ENCODE data around the gene MAOB. TPM values are rescaled to one million over a fixed set of nuclear protein-coding genes. Genes with fewer than 3 reads are reported as not detected.

MAOB gene
- total RNA-seq, 2 donors from 2014 or later, result 15.6 to 33.5 TPM

DNA sequence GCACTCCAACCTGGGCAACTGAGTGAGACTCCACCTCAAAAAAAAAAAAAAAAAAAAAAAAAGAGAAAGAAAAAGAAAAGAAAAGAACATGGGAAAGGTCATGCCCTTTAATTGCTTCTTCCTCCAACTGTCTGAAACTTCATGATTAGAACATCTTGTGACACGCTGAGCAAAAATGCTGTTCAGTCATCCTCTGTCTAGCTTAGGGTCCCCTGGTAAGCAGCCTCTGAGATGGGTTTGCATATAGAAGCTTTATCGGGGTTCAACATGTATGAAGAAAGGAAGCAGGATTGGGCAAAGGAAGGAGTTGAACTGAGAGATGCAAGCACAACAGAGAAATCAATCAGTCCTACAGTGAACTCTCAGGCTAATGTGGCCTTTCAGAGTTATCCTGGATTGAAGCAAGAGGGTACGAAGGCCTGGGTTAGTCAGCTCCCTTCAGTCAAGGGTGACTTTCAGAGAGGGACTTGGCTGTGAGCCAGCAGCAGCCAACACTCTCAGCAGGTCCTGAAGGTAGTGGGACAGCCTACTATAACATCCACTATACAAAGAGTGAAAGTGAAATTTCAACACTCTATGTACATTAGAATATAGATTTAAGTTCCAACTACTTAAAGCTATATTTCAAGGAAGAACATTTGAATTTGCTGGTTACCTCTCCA, 11.4 kb downstream of the MAOB start:
- WGBS, result 93% methylated on average over 2 of the region's 3 CpGs
- no peak for DNase-seq (ENCODE audit: low spot score)
- no peak overlapping the region for H3K4me3 ChIP-seq
- H3K27me3 ChIP-seq (replicated peaks; ENCODE audit: insufficient read depth), result no peaks in the 10 kb centered on the region
- no peaks in the 10 kb centered on the region for H3K36me3 ChIP-seq
- H3K4me1 ChIP-seq (replicated peaks), result no peaks in the 10 kb centered on the region
- intact Hi-C loops (cut with DNase I), result no loop called here
- TF ChIP-seq POLR2AphosphoS5 (IDR thresholded peaks at IDR 0.05) (no peak), POLR2A (IDR thresholded peaks at IDR 0.05) (no peak)
- TF ChIP-seq, protein P1, sequence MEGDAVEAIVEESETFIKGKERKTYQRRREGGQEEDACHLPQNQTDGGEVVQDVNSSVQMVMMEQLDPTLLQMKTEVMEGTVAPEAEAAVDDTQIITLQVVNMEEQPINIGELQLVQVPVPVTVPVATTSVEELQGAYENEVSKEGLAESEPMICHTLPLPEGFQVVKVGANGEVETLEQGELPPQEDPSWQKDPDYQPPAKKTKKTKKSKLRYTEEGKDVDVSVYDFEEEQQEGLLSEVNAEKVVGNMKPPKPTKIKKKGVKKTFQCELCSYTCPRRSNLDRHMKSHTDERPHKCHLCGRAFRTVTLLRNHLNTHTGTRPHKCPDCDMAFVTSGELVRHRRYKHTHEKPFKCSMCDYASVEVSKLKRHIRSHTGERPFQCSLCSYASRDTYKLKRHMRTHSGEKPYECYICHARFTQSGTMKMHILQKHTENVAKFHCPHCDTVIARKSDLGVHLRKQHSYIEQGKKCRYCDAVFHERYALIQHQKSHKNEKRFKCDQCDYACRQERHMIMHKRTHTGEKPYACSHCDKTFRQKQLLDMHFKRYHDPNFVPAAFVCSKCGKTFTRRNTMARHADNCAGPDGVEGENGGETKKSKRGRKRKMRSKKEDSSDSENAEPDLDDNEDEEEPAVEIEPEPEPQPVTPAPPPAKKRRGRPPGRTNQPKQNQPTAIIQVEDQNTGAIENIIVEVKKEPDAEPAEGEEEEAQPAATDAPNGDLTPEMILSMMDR (IDR thresholded peaks at IDR 0.05), result no peak
- no peaks in the 10 kb centered on the region for H3K9me3 ChIP-seq
- no peak overlapping the region for H3K27ac ChIP-seq

GRCh38 chrX:43870011-43870410, 12.2 kb downstream of the MAOB start:
- intact Hi-C loops (cut with DNase I), result no loop called here
- H3K9me3 ChIP-seq, result no peaks in the 10 kb centered on the region
- no peaks in the 10 kb centered on the region for H3K4me1 ChIP-seq (replicated peaks)
- no peaks in the 10 kb centered on the region for H3K36me3 ChIP-seq
- no peaks in the 10 kb centered on the region for H3K27me3 ChIP-seq (replicated peaks; ENCODE audit: insufficient read depth)
- no peak for DNase-seq (ENCODE audit: low spot score)
- WGBS, result 77% methylated on average over 3 of the region's 3 CpGs
- TF ChIP-seq, protein P1 (IDR thresholded peaks at IDR 0.05), result no peak
- TF ChIP-seq POLR2A (IDR thresholded peaks at IDR 0.05), result no peak
- no peak for TF ChIP-seq POLR2AphosphoS5 (IDR thresholded peaks at IDR 0.05)
- no peak overlapping the region for H3K27ac ChIP-seq
- no peak overlapping the region for H3K4me3 ChIP-seq

GRCh38 chrX:43868791-43869190, 13.5 kb downstream of the MAOB start:
- intact Hi-C loops (cut with DNase I), result no loop called here

DNA sequence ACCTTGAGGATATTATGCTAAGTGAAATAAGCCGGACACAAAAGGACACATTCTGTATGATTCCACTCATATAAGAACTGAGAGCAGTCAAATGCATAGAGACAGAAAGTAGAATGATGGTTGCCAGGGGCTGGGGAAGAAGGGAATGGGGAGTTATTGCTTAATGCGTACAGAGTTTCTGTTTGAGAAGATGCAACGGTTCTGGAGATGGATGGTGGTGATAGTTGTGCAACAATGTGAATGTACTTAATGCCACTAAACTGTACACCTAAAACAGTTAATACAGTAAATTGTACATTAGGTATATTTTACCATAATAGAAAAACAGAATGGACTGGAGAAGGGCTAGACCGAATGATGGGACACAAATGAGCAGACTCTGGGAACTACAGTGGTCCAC, 15.8 kb downstream of the MAOB start:
- TF ChIP-seq, protein P1 (IDR thresholded peaks at IDR 0.05), result no peak
- no peak for TF ChIP-seq POLR2A (IDR thresholded peaks at IDR 0.05)
- no peak for TF ChIP-seq POLR2AphosphoS5 (IDR thresholded peaks at IDR 0.05)
- intact Hi-C loops (cut with DNase I), result no loop called here
- Histone ChIP-seq H3K27ac (no peak overlapping the region), H3K9me3 (no peaks in the 10 kb centered on the region), H3K4me3 (no peak overlapping the region), H3K36me3 (no peaks in the 10 kb centered on the region), H3K27me3 (replicated peaks; ENCODE audit: insufficient read depth) (no peaks in the 10 kb centered on the region), H3K4me1 (replicated peaks) (no peaks in the 10 kb centered on the region)
- no peak for DNase-seq (ENCODE audit: low spot score)
- WGBS, result 91% methylated on average over 4 of the region's 4 CpGs

More at GRCh38 chrX:43868791-43869190, 13.5 kb downstream of the MAOB start:
- DNase-seq (ENCODE audit: low spot score), result no peak
- Histone ChIP-seq H3K9me3 (no peaks in the 10 kb centered on the region), H3K4me3 (no peak overlapping the region), H3K27ac (no peak overlapping the region), H3K36me3 (no peaks in the 10 kb centered on the region), H3K27me3 (replicated peaks; ENCODE audit: insufficient read depth) (no peaks in the 10 kb centered on the region), H3K4me1 (replicated peaks) (no peaks in the 10 kb centered on the region)
- TF ChIP-seq, protein P1 (IDR thresholded peaks at IDR 0.05), result no peak
- TF ChIP-seq POLR2A (IDR thresholded peaks at IDR 0.05) (no peak), POLR2AphosphoS5 (IDR thresholded peaks at IDR 0.05) (no peak)
- WGBS, result 9% methylated on average over 6 of the region's 6 CpGs

GRCh38 chrX:43865791-43866190, 16.5 kb downstream of the MAOB start:
- Histone ChIP-seq H3K4me1 (replicated peaks) (no peaks in the 10 kb centered on the region), H3K27me3 (replicated peaks; ENCODE audit: insufficient read depth) (no peaks in the 10 kb centered on the region), H3K27ac (no peak overlapping the region), H3K4me3 (no peak overlapping the region), H3K9me3 (no peaks in the 10 kb centered on the region), H3K36me3 (no peaks in the 10 kb centered on the region)
- DNase-seq (ENCODE audit: low spot score), result no peak
- TF ChIP-seq POLR2A (IDR thresholded peaks at IDR 0.05) (no peak), POLR2AphosphoS5 (IDR thresholded peaks at IDR 0.05) (no peak)
- TF ChIP-seq, protein P1 (IDR thresholded peaks at IDR 0.05), result no peak
- 95% methylated on average over 5 of the region's 5 CpGs for WGBS
- intact Hi-C loops (cut with DNase I), result no loop called here
